ENCODE results near the gene MGST2. TPM values are rescaled to one million over a fixed set of nuclear protein-coding genes. Genes with fewer than 3 reads are reported as not detected.

Gene MGST2
- total RNA-seq, 6 experiments from 2014 or later: 5.0 to 11.4 (median 5.7) TPM

DNA sequence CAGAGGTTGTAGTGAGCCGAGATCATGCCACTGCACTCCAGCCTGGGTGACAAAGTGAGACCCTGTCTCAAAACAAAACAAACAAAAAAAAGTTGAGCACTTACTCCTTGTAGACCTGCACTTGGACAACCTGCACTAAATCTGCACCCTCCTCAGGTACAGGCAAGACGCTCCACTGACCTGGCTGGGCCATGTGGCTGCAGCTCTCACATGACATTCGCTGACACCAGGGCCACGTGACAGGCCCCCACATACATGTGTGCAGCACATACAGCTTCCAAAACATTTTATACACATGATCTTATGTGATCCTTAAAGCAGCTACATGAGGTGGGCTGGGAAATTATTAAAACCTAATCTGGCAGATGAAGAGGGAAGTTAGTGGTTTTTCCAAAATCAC is 62.5 kb downstream of the MGST2 start:
- TF ChIP-seq, protein P1, sequence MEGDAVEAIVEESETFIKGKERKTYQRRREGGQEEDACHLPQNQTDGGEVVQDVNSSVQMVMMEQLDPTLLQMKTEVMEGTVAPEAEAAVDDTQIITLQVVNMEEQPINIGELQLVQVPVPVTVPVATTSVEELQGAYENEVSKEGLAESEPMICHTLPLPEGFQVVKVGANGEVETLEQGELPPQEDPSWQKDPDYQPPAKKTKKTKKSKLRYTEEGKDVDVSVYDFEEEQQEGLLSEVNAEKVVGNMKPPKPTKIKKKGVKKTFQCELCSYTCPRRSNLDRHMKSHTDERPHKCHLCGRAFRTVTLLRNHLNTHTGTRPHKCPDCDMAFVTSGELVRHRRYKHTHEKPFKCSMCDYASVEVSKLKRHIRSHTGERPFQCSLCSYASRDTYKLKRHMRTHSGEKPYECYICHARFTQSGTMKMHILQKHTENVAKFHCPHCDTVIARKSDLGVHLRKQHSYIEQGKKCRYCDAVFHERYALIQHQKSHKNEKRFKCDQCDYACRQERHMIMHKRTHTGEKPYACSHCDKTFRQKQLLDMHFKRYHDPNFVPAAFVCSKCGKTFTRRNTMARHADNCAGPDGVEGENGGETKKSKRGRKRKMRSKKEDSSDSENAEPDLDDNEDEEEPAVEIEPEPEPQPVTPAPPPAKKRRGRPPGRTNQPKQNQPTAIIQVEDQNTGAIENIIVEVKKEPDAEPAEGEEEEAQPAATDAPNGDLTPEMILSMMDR (IDR thresholded peaks at IDR 0.05): no peak

DNA sequence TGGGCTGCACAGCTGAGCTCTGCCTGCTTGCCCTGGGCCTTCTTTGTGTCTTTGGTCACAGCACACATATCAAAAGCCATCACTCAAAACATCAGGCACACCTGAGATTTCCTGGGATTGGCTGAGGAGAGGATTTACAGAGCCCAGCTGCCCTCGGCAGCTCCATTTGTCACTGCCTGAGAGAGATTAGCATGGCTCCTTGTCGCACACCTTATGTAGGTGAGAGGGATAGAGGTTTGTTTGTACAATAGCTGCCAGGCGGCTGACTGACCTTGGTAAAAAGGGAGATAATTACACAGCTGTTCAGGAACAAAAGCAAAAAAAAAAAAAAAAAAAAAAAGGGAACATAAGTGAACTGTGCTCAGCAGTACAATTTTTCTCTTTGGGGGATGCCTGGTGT is 63.2 kb downstream of the MGST2 start:
- no peak overlapping the region for H3K4me3 Mint-ChIP-seq
- peaks cover 5% of the 10 kb centered on the region for H3K27me3 Mint-ChIP-seq (ENCODE audit: insufficient read depth)
- TF ChIP-seq, protein P1 (IDR thresholded peaks at IDR 0.05): no peak
- H3K27ac Mint-ChIP-seq: no peak overlapping the region
- H3K4me1 Mint-ChIP-seq (ENCODE audit: low read depth): no peaks in the 10 kb centered on the region; the same call in 1 of the 2 replicates
- no peaks in the 10 kb centered on the region for H3K9me3 Mint-ChIP-seq
- H3K36me3 Mint-ChIP-seq (ENCODE audit: low read depth): no peaks in the 10 kb centered on the region
- no peak for DNase-seq

More for the DNA sequence above, 62.5 kb downstream of the MGST2 start:
- H3K9me3 Mint-ChIP-seq: no peaks in the 10 kb centered on the region
- no peak overlapping the region for H3K27ac Mint-ChIP-seq
- no peak overlapping the region for H3K4me3 Mint-ChIP-seq
- DNase-seq: no peak
- H3K27me3 Mint-ChIP-seq (ENCODE audit: insufficient read depth): peaks cover 5% of the 10 kb centered on the region
- no peaks in the 10 kb centered on the region for H3K36me3 Mint-ChIP-seq (ENCODE audit: low read depth)
- H3K4me1 Mint-ChIP-seq (ENCODE audit: low read depth): no peaks in the 10 kb centered on the region

DNA sequence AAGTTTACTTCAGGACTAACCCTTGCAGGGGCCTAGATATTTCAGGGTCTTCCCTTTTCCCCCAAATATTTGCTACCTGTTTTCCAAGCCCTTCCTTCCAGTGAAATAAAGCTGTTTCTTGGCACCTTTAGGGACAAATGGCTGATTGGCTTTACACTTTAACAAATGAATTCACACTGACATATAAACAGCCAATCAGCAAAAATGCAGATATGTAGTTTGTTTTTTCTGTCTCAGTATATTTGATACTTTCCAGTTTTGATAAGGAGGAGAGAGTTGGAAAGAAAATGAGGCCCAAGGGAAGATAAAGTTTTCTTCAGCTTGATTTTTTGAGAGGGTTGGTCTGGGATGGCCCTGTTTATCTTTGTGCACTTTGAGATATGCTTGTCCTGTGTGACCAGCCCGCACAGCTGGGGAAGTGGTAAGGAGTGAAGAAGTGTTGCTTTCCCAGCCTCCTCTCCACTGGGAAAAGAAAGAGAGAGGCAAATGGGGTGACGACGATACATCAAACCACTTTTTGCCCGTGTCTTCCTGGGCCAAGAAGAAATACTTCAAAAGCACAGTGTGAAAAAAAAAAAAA is 67.5 kb downstream of the MGST2 start:
- Mint-ChIP-seq H3K9me3 (no peaks in the 10 kb centered on the region), H3K4me3 (no peak overlapping the region), H3K4me1 (ENCODE audit: low read depth) (peaks cover 8% of the 10 kb centered on the region), H3K36me3 (ENCODE audit: low read depth) (no peaks in the 10 kb centered on the region), H3K27me3 (ENCODE audit: insufficient read depth) (peaks cover 3% of the 10 kb centered on the region), H3K27ac (no peak overlapping the region)
- TF ChIP-seq, protein P1 (IDR thresholded peaks at IDR 0.05): no peak
- DNase-seq: no peak

DNA sequence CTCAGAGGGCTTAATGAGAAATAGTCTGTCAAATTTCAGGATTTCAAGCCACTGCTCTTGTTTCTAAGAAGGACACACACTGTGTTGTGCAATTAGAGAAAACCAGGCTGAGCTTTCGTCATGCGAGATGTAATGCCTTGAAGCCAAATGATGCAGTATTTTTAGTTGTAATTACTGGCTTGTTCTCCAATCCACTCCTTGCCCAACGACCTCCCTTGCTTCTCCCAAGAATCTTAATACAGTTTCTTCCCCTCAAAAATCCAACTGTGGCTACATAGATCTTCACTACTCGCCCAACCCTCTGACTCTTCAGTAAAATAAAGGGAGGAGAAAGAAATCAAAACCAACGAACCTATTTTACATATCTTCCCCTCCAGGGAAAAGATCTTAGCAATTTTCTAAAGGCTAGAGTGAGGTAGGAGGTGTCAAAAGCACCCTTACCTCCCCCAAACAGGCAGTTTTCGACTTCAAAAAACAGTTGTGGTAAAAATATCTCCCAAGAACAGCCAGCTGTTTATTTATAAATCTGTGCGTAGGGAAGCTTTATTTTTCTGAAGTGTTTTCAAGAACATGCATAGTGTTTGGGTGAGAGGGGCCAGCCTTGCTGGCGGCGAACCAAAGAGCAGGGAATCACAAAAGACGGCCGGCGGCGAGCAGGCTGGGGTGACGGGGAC is 68.7 kb downstream of the MGST2 start:
- Mint-ChIP-seq H3K9me3 (no peaks in the 10 kb centered on the region), H3K27me3 (ENCODE audit: insufficient read depth) (peaks cover 3% of the 10 kb centered on the region), H3K36me3 (ENCODE audit: low read depth) (no peaks in the 10 kb centered on the region), H3K4me1 (ENCODE audit: low read depth) (peaks cover 8% of the 10 kb centered on the region), H3K27ac (peak overlapping the region; percentile 71), H3K4me3 (peak overlapping the region; percentile 86)
- DNase-seq: peak; percentile 3
- TF ChIP-seq, protein P1 (IDR thresholded peaks at IDR 0.05): no peak

DNA sequence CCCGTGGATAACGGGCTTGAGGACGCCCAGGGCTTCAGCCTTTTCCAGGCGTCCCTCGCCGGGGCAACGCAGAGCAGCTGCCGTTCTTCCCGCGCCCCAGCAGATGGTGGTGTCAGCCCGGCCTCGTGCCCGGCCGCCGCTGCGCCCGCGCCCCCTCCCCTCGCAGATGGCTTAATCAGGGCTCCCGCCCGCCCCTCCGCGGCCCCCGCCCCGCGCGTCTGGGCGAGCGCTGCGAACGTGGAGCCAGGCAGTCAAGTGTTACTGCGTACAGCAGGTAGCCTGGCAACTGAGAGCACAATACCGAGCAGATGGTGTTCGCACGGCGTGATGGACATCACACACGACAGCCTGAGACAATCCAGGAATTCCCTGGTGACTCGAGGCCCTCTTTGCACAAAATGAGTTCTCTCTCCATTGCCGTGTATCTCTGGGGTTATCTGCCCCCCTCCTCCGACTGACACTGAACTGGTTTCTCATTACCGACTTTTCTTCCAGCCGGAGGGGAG is 69.3 kb downstream of the MGST2 start:
- peaks cover 3% of the 10 kb centered on the region for H3K27me3 Mint-ChIP-seq (ENCODE audit: insufficient read depth)
- H3K27ac Mint-ChIP-seq: peak overlapping the region; percentile 71
- H3K9me3 Mint-ChIP-seq: no peaks in the 10 kb centered on the region
- DNase-seq: peak; percentile 60
- H3K36me3 Mint-ChIP-seq (ENCODE audit: low read depth): no peaks in the 10 kb centered on the region
- TF ChIP-seq, protein P1 (IDR thresholded peaks at IDR 0.05): peak; percentile 80
- peaks cover 8% of the 10 kb centered on the region for H3K4me1 Mint-ChIP-seq (ENCODE audit: low read depth)
- H3K4me3 Mint-ChIP-seq: peak overlapping the region; percentile 86
